Breast epithelium (tissue), 4 donors: ENCODE results near the gene ADAMTS13. TPM values are rescaled to one million over a fixed set of nuclear protein-coding genes. Genes with fewer than 3 reads are reported as not detected.

ENCODE experiments used
- DNase-seq, 2 donors: peaks; one replicate each; pipeline ENCODE4 v3.0.0-alpha.2; 2019; ENCODE audit warnings: low spot score in 2 of 2
- H3K27ac ChIP-seq, 2 donors: fragments of 200-600 bp; sonication (generic) in 1 of 2; one replicate each; pipeline ENCODE4 v1.5.1; 2016 to 2019; ENCODE audit warnings: mild to moderate bottlenecking in 1 of 2
- H3K27me3 ChIP-seq, 2 donors: fragments of 200-600 bp; sonication (generic) in 1 of 2; one replicate each; pipeline versions ENCODE4 v1.5.1 to v1.6.0; 2017 to 2019; ENCODE audit warnings: control low read depth in 1 of 2, mild to moderate bottlenecking in 1 of 2
- H3K36me3 ChIP-seq: fragments of 200-600 bp; one replicate; pipeline ENCODE4 v1.5.1; 2019
- H3K4me1 ChIP-seq, 2 donors: fragments of 200-600 bp; sonication (generic); one replicate each; pipeline ENCODE4 v1.5.1; 2016 to 2019; ENCODE audit warnings: control low read depth in 1 of 2
- H3K4me3 ChIP-seq, 3 donors: fragments of 200-600 bp; sonication (generic); 1 replicate in 2 of 3; 2 replicates in 1 of 3; pipeline ENCODE4 v1.5.1; 2016 to 2019; ENCODE audit warnings: mild to moderate bottlenecking in 3 of 3, moderate library complexity in 2 of 3
- H3K9me3 ChIP-seq, 2 donors: fragments of 200-600 bp; sonication (generic) in 1 of 2; one replicate each; pipeline ENCODE4 v1.5.1; 2016 to 2019; ENCODE audit warnings: control low read depth in 1 of 2
- CTCF ChIP-seq, 3 donors: fragments of 450-650 bp; IDR thresholded peaks; one replicate each; pipeline ENCODE4 v1.5.1; 2016 to 2017; ENCODE audit warnings: antibody characterized with exemption in 3 of 3, mild to moderate bottlenecking in 3 of 3, moderate library complexity in 3 of 3
- POLR2A ChIP-seq: fragments of 450-650 bp; IDR thresholded peaks from one replicate; pipeline ENCODE4 v1.6.1; 2016; ENCODE audit warnings: antibody characterized with exemption, mild to moderate bottlenecking, moderate library complexity
- POLR2AphosphoS5 ChIP-seq, 3 donors: sonication (generic); formaldehyde crosslinking; IDR thresholded peaks; one replicate each; pipeline ENCODE4 v1.6.1; 2017; ENCODE audit warnings: antibody characterized with exemption in 3 of 3
- intact Hi-C: fragments of 100-400 bp; cut with DNase I; formaldehyde crosslinking; loops from one replicate; pipeline ENCODE4 v1.15.1; 2023; ENCODE audit warnings: low total_unique reads
- total RNA-seq, 3 donors: library from RNA; depleted of rRNA; stranded (reverse); fragments of >200 nt; gene quantifications; one replicate each; pipeline ENCODE4 v1.1.0, GENCODE V29; 2016

ADAMTS13 gene
- total RNA-seq, 3 donors from 2014 or later: 0.88 to 2.9 (median 0.96) TPM

- H3K27ac ChIP-seq: no peak overlapping the region
- H3K36me3 ChIP-seq: no peaks in the 10 kb centered on the region
- intact Hi-C loops: loop anchor here (10.0 kb wide), 1 partner anchor 470 kb away; no protein-coding TSS in a partner anchor
- H3K4me1 ChIP-seq: no peaks in the 10 kb centered on the region
- TF ChIP-seq CTCF (IDR thresholded peaks at IDR 0.05) (no peak), POLR2A (no peak), POLR2AphosphoS5 (IDR thresholded peaks at IDR 0.05) (no peak)
- no peak overlapping the region for H3K4me3 ChIP-seq
- no peaks in the 10 kb centered on the region for H3K9me3 ChIP-seq
- peaks cover 0 to 17% of the 10 kb centered on the region in 2 donors for H3K27me3 ChIP-seq
- no peak for DNase-seq
These were observed 27.4 kb upstream of the ADAMTS13 start for GRCh38 chr9:133394687-133395271.

- TF ChIP-seq CTCF (IDR thresholded peaks at IDR 0.05): no peak
- no peak for TF ChIP-seq POLR2AphosphoS5 (IDR thresholded peaks at IDR 0.05)
- TF ChIP-seq POLR2A: no peak
- no peaks in the 10 kb centered on the region for H3K36me3 ChIP-seq
- H3K4me3 ChIP-seq: no peak overlapping the region
- no peak overlapping the region for H3K27ac ChIP-seq
- intact Hi-C loops: loop anchor here (10.0 kb wide), 1 partner anchor 468 kb away; no protein-coding TSS in a partner anchor
- H3K4me1 ChIP-seq: no peaks in the 10 kb centered on the region
- no peak for DNase-seq
- H3K9me3 ChIP-seq: no peaks in the 10 kb centered on the region
- peaks cover 0 to 17% of the 10 kb centered on the region in 2 donors for H3K27me3 ChIP-seq
These were observed 25.2 kb upstream of the ADAMTS13 start for GRCh38 chr9:133396952-133397351.

GRCh38 chr9:133397370-133397769, 24.8 kb upstream of the ADAMTS13 start:
- no peak for TF ChIP-seq POLR2A
- H3K27ac ChIP-seq: no peak overlapping the region
- intact Hi-C loops: loop anchor here (10.0 kb wide), 1 partner anchor 467 kb away; no protein-coding TSS in a partner anchor
- H3K9me3 ChIP-seq: no peaks in the 10 kb centered on the region
- no peak for DNase-seq
- H3K27me3 ChIP-seq: peaks cover 0 to 17% of the 10 kb centered on the region in 2 donors
- no peaks in the 10 kb centered on the region for H3K4me1 ChIP-seq
- no peaks in the 10 kb centered on the region for H3K36me3 ChIP-seq
- H3K4me3 ChIP-seq: no peak overlapping the region

GRCh38 chr9:133397895-133398294, 24.3 kb upstream of the ADAMTS13 start:
- H3K27me3 ChIP-seq: peaks cover 0 to 17% of the 10 kb centered on the region in 2 donors
- H3K27ac ChIP-seq: no peak overlapping the region
- intact Hi-C loops: loop anchor here (10.0 kb wide), 1 partner anchor 467 kb away; no protein-coding TSS in a partner anchor
- no peaks in the 10 kb centered on the region for H3K4me1 ChIP-seq
- H3K36me3 ChIP-seq: no peaks in the 10 kb centered on the region
- DNase-seq: no peak
- no peak overlapping the region for H3K4me3 ChIP-seq
- TF ChIP-seq POLR2A (no peak), CTCF (IDR thresholded peaks at IDR 0.05) (no peak), POLR2AphosphoS5 (IDR thresholded peaks at IDR 0.05) (no peak)
- no peaks in the 10 kb centered on the region for H3K9me3 ChIP-seq

GRCh38 chr9:133400292-133400691, 21.9 kb upstream of the ADAMTS13 start:
- peaks cover 0 to 2% of the 10 kb centered on the region in 2 donors for H3K27me3 ChIP-seq
- no peaks in the 10 kb centered on the region for H3K4me1 ChIP-seq
- no peaks in the 10 kb centered on the region for H3K9me3 ChIP-seq
- intact Hi-C loops: loop anchor here (10.0 kb wide), 1 partner anchor 85 kb away; no protein-coding TSS in a partner anchor
- no peaks in the 10 kb centered on the region for H3K36me3 ChIP-seq
- no peak overlapping the region for H3K4me3 ChIP-seq
- no peak overlapping the region for H3K27ac ChIP-seq
- no peak for DNase-seq
- TF ChIP-seq POLR2AphosphoS5 (IDR thresholded peaks at IDR 0.05) (no peak), CTCF (IDR thresholded peaks at IDR 0.05) (no peak), POLR2A (no peak)
